A549 (cell line): ENCODE measurements around the gene AADACL4. TPM values are rescaled to one million over a fixed set of nuclear protein-coding genes. Genes with fewer than 3 reads are reported as not detected.

ENCODE experiments used
- ATAC-seq, 2 experiments: fragments of 200-7000 bp in 1 of 2; fragments of >200 bp in 1 of 2; cut with Nextera tagmentation in 1 of 2; cut with Tn5 transposase in 1 of 2; 3 replicates each; pipeline versions ENCODE4 v1.8.0 to v1.9.1; 2018 to 2020; ENCODE audit warnings: mild to moderate bottlenecking in 1 of 2, moderate library complexity in 1 of 2
- CTCF ChIA-PET: fragments of 300-600 bp; sonication (Branson Sonifier 250); formaldehyde crosslinking; extraction: SDS; loops from one replicate; lab custom pipeline; 2021; ENCODE audit warnings: antibody characterized with exemption, inconsistent platforms; lab: Yijun Ruan, JAX
- POLR2A ChIA-PET: fragments of 350-600 bp; formaldehyde crosslinking; extraction: SDS; loops from one replicate; lab custom pipeline; 2021; ENCODE audit warnings: antibody characterized with exemption, inconsistent platforms; lab: Yijun Ruan, JAX
- DNase-seq, 2 experiments: peaks; one replicate each; pipeline versions ENCODE4 v3.0.0 to v3.0.0-alpha.2; 2011 to 2016; ENCODE audit warnings: low read depth in 1 of 2, low spot score in 1 of 2
- FAIRE-seq: peaks from 2 replicates; lab custom pipeline; 2011; peaks lifted over from hg19 to GRCh38; lab: Jason Lieb, UNC
- H3K27ac ChIP-seq, 2 experiments: fragments of >200 bp; sonication (Bioruptor Twin); formaldehyde crosslinking; 3 replicates each; pipeline ENCODE4 v1.5.1; 2016 to 2017
- H3K4me1 ChIP-seq: fragments of >200 bp; sonication (Bioruptor Twin); formaldehyde crosslinking; 3 replicates; pipeline ENCODE4 v1.6.1; 2016
- H3K4me2 ChIP-seq: fragments of >200 bp; sonication (Bioruptor Twin); formaldehyde crosslinking; 3 replicates; pipeline ENCODE4 v1.6.1; 2016
- H3K4me3 ChIP-seq: fragments of >200 bp; sonication (Bioruptor Twin); formaldehyde crosslinking; 3 replicates; pipeline ENCODE4 v1.5.1; 2016
- H3K9me3 ChIP-seq: fragments of >200 bp; sonication (Bioruptor Twin); formaldehyde crosslinking; 3 replicates; pipeline ENCODE4 v1.6.1; 2016
- BHLHE40 ChIP-seq: IDR thresholded peaks from 2 replicates; pipeline ENCODE4 v1.6.1; 2012; ENCODE audit warnings: low read depth, low read length, inconsistent platforms
- CBX8 ChIP-seq: fragments of 200-600 bp; sonication (generic); IDR thresholded peaks from 2 replicates; pipeline ENCODE4 v1.6.1; 2016
- CEBPB ChIP-seq, 2 experiments: fragments of >200 bp in 1 of 2; sonication (Bioruptor Twin) in 1 of 2; formaldehyde crosslinking in 1 of 2; IDR thresholded peaks; 2 replicates each; pipeline ENCODE4 v1.6.1; 2012 to 2016
- CHD2 ChIP-seq: fragments of 150-350 bp; IDR thresholded peaks from 2 replicates; pipeline ENCODE4 v1.6.1; 2014; ENCODE audit warnings: low read length; ENCODE audit not compliant: partially characterized antibody
- CHD4 ChIP-seq: fragments of 200-600 bp; sonication (generic); IDR thresholded peaks from 2 replicates; pipeline ENCODE4 v1.6.1; 2016; ENCODE audit warnings: antibody characterized with exemption, mild to moderate bottlenecking, borderline replicate concordance
- EHMT2 ChIP-seq: fragments of 200-600 bp; sonication (generic); IDR thresholded peaks from 2 replicates; pipeline ENCODE4 v1.6.1; 2016; ENCODE audit warnings: antibody characterized with exemption, low read depth, mild to moderate bottlenecking, moderate library complexity
- ELK1 ChIP-seq: fragments of 150-350 bp; IDR thresholded peaks from 2 replicates; pipeline ENCODE4 v1.6.1; 2014; ENCODE audit warnings: low read depth, mild to moderate bottlenecking, low read length
- FOSB ChIP-seq: fragments of 250-450 bp; sonication (Bioruptor Pico); IDR thresholded peaks from 2 replicates; pipeline ENCODE4 v1.5.0; 2020; ENCODE audit warnings: mild to moderate bottlenecking, moderate library complexity
- FOSL2 ChIP-seq, 2 experiments: fragments of 450-650 bp in 1 of 2; fragments of >200 bp in 1 of 2; sonication (Bioruptor Twin) in 1 of 2; formaldehyde crosslinking; IDR thresholded peaks; 2 replicates each; pipeline versions ENCODE4 v1.5.0 to v1.6.1; 2016 to 2020; ENCODE audit warnings: mild to moderate bottlenecking in 1 of 2, moderate library complexity in 1 of 2
- HDAC2 ChIP-seq: fragments of 200-600 bp; sonication (generic); IDR thresholded peaks from 2 replicates; pipeline ENCODE4 v1.6.1; 2016
- HEYL ChIP-seq: fragments of 250-450 bp; sonication (Bioruptor Pico); IDR thresholded peaks from 2 replicates; pipeline ENCODE4 v1.8.0; 2021; ENCODE audit warnings: mild to moderate bottlenecking, moderate library complexity
- HOXB13 ChIP-seq: fragments of 250-450 bp; sonication (Bioruptor Pico); IDR thresholded peaks from 2 replicates; pipeline ENCODE4 v1.5.0; 2020; ENCODE audit warnings: low read depth, mild to moderate bottlenecking, moderate library complexity
- HOXB5 ChIP-seq: fragments of 250-450 bp; sonication (Bioruptor Pico); IDR thresholded peaks from 2 replicates; pipeline ENCODE4 v1.5.0; 2020; ENCODE audit warnings: mild to moderate bottlenecking, moderate library complexity
- JUN ChIP-seq, 2 experiments: fragments of >200 bp; sonication (Bioruptor Twin); formaldehyde crosslinking; IDR thresholded peaks; 2 replicates in 1 of 2; 3 replicates in 1 of 2; pipeline ENCODE4 v1.6.1; 2016 to 2017
- JUNB ChIP-seq: fragments of >200 bp; sonication (Bioruptor Twin); formaldehyde crosslinking; IDR thresholded peaks from 2 replicates; pipeline ENCODE4 v1.6.1; 2016
- KDM5A ChIP-seq: fragments of 200-600 bp; sonication (generic); IDR thresholded peaks from 2 replicates; pipeline ENCODE4 v1.6.1; 2016; ENCODE audit warnings: antibody characterized with exemption, mild to moderate bottlenecking
- MAFK ChIP-seq: fragments of 450-650 bp; IDR thresholded peaks from 2 replicates; pipeline ENCODE4 v1.6.1; 2014; ENCODE audit not compliant: partially characterized antibody
- MYC ChIP-seq: IDR thresholded peaks from 2 replicates; pipeline ENCODE4 v1.6.1; 2012; ENCODE audit warnings: mild to moderate bottlenecking, inconsistent platforms, low read length, improper control_type of control experiment, borderline replicate concordance
- PBX3 ChIP-seq: IDR thresholded peaks from 2 replicates; pipeline ENCODE4 v1.6.1; 2012
- SREBF2 ChIP-seq: fragments of 450-650 bp; IDR thresholded peaks from 2 replicates; pipeline ENCODE4 v1.6.1; 2014; ENCODE audit warnings: mild to moderate bottlenecking, moderate library complexity
- TFCP2L1 ChIP-seq: fragments of 250-450 bp; sonication (Bioruptor Pico); IDR thresholded peaks from 2 replicates; pipeline ENCODE4 v1.5.0; 2021; ENCODE audit warnings: mild to moderate bottlenecking
- TP53 ChIP-seq: fragments of 250-450 bp; sonication (Bioruptor Pico); IDR thresholded peaks from 2 replicates; pipeline ENCODE4 v1.5.0; 2021; ENCODE audit warnings: mild to moderate bottlenecking, moderate library complexity
- ZC3H11A ChIP-seq: fragments of 450-650 bp; IDR thresholded peaks from 2 replicates; pipeline ENCODE4 v1.6.1; 2014; ENCODE audit warnings: antibody characterized with exemption, mild to moderate bottlenecking
- WGBS: methylation state at CpG from one replicate; pipeline ENCODE4 v1.1.6; 2017; ENCODE audit errors: missing lambda C conversion rate; 5-methylcytosine and 5-hydroxymethylcytosine counted together
- polyA plus RNA-seq, 4 experiments: library from polyadenylated mRNA; depleted of rRNA in 3 of 4; stranded (reverse); fragments of >200 nt; fragmentation: RNase III in 1 of 4; extraction: RNeasy Plus Mini Kit Qiagen cat#74134 plus additional on column Dnase treatment in 1 of 4; gene quantifications; 2 replicates in 3 of 4; 3 replicates in 1 of 4; pipeline ENCODE4 v1.2.3, GENCODE V29; 2011 to 2017
- TF ChIP-seq, protein P1 (sequence below): fragments of >200 bp; sonication (Bioruptor Twin); formaldehyde crosslinking; IDR thresholded peaks from 3 replicates; pipeline ENCODE4 v1.5.1; 2016
- TF ChIP-seq, protein P2 (sequence below): fragments of >200 bp; sonication (Bioruptor Twin); formaldehyde crosslinking; IDR thresholded peaks from 2 replicates; pipeline ENCODE4 v1.6.1; 2016
- TF ChIP-seq, protein P3 (sequence below): fragments of >200 bp; sonication (Bioruptor Twin); formaldehyde crosslinking; IDR thresholded peaks from 3 replicates; pipeline ENCODE4 v1.6.1; 2016
- TF ChIP-seq, protein P4 (sequence below): fragments of 450-650 bp; IDR thresholded peaks from 2 replicates; pipeline ENCODE4 v1.6.1; 2014; ENCODE audit warnings: antibody characterized with exemption
- TF ChIP-seq, protein P5 (sequence below): IDR thresholded peaks from 2 replicates; pipeline ENCODE4 v1.6.1; 2012; ENCODE audit warnings: low read depth, borderline replicate concordance

The AADACL4 gene
- polyA plus RNA-seq, 2 of the 4 experiments (the other 2 are of a cell fraction), result not detected

DNA sequence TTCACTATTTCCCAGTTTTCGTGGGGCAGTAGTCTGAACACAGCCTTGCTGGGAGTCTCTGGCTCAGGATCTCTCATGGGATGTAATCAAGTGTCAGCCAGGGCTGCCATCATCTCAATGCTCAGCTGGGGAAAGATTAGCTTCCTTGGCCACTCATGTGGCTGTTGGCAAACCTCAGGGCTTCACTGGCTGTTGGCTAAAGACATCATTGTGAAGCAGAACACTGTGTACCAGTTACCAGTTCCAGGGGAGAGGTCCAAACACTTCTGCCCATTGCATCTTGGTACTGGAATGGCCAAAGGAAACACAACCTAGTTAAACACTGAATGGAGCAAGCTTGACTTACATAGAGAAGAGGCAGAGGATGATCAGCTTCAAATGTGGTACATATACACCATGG, 33.7 kb downstream of the AADACL4 start:
- no peak overlapping the region for H3K27ac ChIP-seq
- no peak for DNase-seq
- ChIA-PET CTCF (interaction anchor here (1.0 kb wide), 1 partner anchor 19 kb away, joined by 4 read pairs; no protein-coding TSS in a partner anchor), POLR2A (no interaction called here)
- peaks cover 2% of the 10 kb centered on the region; the same call in 1 of the 3 replicates for H3K9me3 ChIP-seq
- no peaks in the 10 kb centered on the region for H3K4me1 ChIP-seq
- no peak overlapping the region for H3K4me3 ChIP-seq
- 6% methylated on average over 1 of the region's 1 CpG for WGBS
- no peak for ATAC-seq
- no peak for FAIRE-seq
- TF ChIP-seq HDAC2 (no peak), HOXB13 (CRISPR knock-in tag) (no peak), JUNB (no peak), JUN (IDR thresholded peaks at IDR 0.05) (no peak)
- H3K4me2 ChIP-seq, result no peak overlapping the region

DNA sequence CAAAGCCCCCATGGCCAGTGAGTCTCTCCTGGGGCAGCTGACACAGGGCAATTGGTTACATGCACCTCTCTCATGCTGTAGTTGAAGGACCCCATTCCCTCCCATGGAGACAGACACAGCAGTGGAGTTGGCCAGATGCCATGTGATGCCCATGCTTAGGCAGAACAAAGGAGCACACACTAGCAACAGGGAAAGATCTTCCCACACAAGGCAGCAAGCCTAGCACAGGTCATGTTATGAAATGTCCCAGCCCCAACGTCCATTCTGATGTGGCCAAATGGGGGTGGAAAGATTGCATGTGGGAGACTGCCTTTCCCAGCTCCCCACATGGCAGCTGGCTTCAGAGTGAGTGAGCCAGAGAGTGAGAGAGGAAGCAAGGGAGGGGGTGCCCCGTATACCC, 34.5 kb downstream of the AADACL4 start:
- no peak for TF ChIP-seq MAFK
- no peak for TF ChIP-seq CHD2
- TF ChIP-seq, protein P1, sequence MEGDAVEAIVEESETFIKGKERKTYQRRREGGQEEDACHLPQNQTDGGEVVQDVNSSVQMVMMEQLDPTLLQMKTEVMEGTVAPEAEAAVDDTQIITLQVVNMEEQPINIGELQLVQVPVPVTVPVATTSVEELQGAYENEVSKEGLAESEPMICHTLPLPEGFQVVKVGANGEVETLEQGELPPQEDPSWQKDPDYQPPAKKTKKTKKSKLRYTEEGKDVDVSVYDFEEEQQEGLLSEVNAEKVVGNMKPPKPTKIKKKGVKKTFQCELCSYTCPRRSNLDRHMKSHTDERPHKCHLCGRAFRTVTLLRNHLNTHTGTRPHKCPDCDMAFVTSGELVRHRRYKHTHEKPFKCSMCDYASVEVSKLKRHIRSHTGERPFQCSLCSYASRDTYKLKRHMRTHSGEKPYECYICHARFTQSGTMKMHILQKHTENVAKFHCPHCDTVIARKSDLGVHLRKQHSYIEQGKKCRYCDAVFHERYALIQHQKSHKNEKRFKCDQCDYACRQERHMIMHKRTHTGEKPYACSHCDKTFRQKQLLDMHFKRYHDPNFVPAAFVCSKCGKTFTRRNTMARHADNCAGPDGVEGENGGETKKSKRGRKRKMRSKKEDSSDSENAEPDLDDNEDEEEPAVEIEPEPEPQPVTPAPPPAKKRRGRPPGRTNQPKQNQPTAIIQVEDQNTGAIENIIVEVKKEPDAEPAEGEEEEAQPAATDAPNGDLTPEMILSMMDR, result no peak
- TF ChIP-seq, protein P2, sequence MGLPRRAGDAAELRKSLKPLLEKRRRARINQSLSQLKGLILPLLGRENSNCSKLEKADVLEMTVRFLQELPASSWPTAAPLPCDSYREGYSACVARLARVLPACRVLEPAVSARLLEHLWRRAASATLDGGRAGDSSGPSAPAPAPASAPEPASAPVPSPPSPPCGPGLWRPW, result no peak
- no peak for TF ChIP-seq EHMT2
- TF ChIP-seq BHLHE40, result no peak
- no peak for TF ChIP-seq ELK1
- no peak for TF ChIP-seq HEYL (CRISPR knock-in tag)
- TF ChIP-seq CEBPB (IDR thresholded peaks at IDR 0.05), result no peak
- TF ChIP-seq, all 56 proteins: peak for 0
- H3K9me3 ChIP-seq, result peaks cover 2% of the 10 kb centered on the region; the same call in 1 of the 3 replicates
- POLR2A ChIA-PET, result no interaction called here
- no peak overlapping the region for H3K4me3 ChIP-seq
- no peak overlapping the region for H3K27ac ChIP-seq
- no peaks in the 10 kb centered on the region for H3K4me1 ChIP-seq
- CTCF ChIA-PET, result interaction anchor here (1.0 kb wide), 1 partner anchor 19 kb away, joined by 4 read pairs; no protein-coding TSS in a partner anchor
- WGBS, result 0% methylated on average over 2 of the region's 2 CpGs
- DNase-seq (no peak), FAIRE-seq (no peak), ATAC-seq (no peak)
- no peak overlapping the region for H3K4me2 ChIP-seq

GRCh38 chr1:12678820-12679219, 34.9 kb downstream of the AADACL4 start:
- POLR2A ChIA-PET, result no interaction called here
- no peak overlapping the region for H3K27ac ChIP-seq
- no peaks in the 10 kb centered on the region for H3K4me1 ChIP-seq
- no peak overlapping the region for H3K4me3 ChIP-seq
- 0% methylated on average over 3 of the region's 3 CpGs for WGBS
- ATAC-seq (no peak), DNase-seq (no peak), FAIRE-seq (no peak)
- H3K9me3 ChIP-seq, result peaks cover 2% of the 10 kb centered on the region; the same call in 1 of the 3 replicates
- H3K4me2 ChIP-seq, result no peak overlapping the region
- CTCF ChIA-PET, result interaction anchor here (0.7 kb wide), 1 partner anchor 19 kb away, joined by 3 read pairs; no protein-coding TSS in a partner anchor
- TF ChIP-seq MAFK, result no peak
- TF ChIP-seq, protein P3, sequence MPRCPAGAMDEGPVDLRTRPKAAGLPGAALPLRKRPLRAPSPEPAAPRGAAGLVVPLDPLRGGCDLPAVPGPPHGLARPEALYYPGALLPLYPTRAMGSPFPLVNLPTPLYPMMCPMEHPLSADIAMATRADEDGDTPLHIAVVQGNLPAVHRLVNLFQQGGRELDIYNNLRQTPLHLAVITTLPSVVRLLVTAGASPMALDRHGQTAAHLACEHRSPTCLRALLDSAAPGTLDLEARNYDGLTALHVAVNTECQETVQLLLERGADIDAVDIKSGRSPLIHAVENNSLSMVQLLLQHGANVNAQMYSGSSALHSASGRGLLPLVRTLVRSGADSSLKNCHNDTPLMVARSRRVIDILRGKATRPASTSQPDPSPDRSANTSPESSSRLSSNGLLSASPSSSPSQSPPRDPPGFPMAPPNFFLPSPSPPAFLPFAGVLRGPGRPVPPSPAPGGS, result no peak
- no peak for TF ChIP-seq TFCP2L1
- TF ChIP-seq ZC3H11A, result no peak
- TF ChIP-seq, protein P4, sequence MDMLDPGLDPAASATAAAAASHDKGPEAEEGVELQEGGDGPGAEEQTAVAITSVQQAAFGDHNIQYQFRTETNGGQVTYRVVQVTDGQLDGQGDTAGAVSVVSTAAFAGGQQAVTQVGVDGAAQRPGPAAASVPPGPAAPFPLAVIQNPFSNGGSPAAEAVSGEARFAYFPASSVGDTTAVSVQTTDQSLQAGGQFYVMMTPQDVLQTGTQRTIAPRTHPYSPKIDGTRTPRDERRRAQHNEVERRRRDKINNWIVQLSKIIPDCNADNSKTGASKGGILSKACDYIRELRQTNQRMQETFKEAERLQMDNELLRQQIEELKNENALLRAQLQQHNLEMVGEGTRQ, result no peak
- TF ChIP-seq CHD4, result no peak
- no peak for TF ChIP-seq PBX3
- TF ChIP-seq TP53 (CRISPR knock-in tag), result no peak
- TF ChIP-seq CBX8, result no peak
- no peak for TF ChIP-seq FOSL2 (IDR thresholded peaks at IDR 0.05)
- TF ChIP-seq FOSL2 (CRISPR knock-in tag; IDR thresholded peaks at IDR 0.05), result no peak
- no peak for TF ChIP-seq SREBF2
- no peak for TF ChIP-seq HOXB5 (CRISPR knock-in tag)
- TF ChIP-seq MYC, result no peak
- no peak for TF ChIP-seq KDM5A
- TF ChIP-seq, protein P5, sequence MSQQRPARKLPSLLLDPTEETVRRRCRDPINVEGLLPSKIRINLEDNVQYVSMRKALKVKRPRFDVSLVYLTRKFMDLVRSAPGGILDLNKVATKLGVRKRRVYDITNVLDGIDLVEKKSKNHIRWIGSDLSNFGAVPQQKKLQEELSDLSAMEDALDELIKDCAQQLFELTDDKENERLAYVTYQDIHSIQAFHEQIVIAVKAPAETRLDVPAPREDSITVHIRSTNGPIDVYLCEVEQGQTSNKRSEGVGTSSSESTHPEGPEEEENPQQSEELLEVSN, result no peak
- no peak for TF ChIP-seq FOSB (CRISPR knock-in tag)
